HG03571 (cell line): ENCODE results near the gene NPAP1.
"Not testable (repeated sequence)": the region's sequence is repeated elsewhere in the genome, so short reads cannot be mapped to it uniquely, and the experiment has no call there.

Experiments
- ATAC-seq: cut with Tn5 transposase; IDR thresholded peaks from one replicate; pipeline ENCODE4 v1.9.1; 2021; ENCODE audit not compliant: unreplicated experiment

Gene NPAP1, protein sequence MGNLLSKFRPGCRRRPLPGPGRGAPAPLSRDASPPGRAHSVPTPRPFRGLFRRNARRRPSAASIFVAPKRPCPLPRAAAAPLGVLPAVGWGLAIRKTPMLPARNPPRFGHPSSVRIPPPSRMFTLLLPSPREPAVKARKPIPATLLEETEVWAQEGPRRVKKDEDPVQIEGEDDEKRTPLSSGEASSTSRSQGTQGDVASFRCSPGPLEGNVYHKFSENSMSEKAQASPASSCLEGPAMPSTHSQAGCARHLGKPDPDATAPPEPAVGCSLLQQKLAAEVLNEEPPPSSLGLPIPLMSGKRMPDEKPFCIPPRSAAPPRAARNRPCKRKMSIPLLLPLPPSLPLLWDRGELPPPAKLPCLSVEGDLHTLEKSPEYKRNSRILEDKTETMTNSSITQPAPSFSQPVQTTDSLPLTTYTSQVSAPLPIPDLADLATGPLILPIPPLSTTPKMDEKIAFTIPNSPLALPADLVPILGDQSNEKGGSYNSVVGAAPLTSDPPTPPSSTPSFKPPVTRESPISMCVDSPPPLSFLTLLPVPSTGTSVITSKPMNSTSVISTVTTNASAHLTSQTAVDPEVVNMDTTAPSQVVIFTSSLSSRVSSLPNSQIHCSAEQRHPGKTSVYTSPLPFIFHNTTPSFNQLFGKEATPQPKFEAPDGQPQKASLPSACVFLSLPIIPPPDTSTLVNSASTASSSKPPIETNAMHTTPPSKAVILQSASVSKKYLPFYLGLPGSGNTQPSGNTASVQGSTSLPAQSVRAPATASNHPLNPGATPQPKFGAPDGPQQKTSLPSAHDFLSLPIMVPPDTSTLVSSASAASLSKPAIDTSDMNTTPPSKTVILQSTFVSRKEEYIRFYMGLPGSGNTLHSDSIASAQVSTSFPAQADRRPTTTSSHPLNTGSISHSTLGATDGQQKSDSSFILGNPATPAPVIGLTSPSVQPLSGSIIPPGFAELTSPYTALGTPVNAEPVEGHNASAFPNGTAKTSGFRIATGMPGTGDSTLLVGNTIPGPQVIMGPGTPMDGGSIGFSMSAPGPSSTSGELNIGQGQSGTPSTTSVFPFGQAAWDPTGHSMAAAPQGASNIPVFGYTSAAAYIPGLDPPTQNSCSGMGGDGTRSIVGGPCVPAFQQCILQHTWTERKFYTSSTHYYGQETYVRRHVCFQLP

GRCh38 chr15:24675332-24676144, at the start of gene NPAP1:
Gene NPAP1, plus strand, starts transcription at chr15:24675775. Its CDS starts 93 bp downstream, at chr15:24675868.
- no peak for ATAC-seq

DNA sequence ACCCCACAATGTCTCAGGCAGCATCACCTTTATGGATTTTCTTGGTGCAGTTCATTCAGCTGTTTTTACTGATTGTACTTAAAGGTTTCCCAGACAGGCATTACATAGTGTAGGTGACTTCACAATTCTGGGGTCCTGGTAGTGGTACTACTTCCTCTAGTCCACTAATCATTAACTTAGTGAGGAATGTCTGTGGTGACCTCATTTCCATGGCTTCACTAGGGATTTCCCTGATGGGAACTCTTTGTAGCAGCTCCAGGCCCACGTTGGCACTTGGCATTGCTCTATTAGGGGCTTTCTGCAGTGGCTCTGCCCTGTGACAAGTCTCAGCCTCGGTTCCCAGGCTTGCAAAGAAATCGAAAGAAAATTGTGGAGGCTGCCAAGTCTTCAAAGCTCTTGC, 48.1 kb upstream of the NPAP1 start:
- no peak for ATAC-seq

GRCh38 chr15:24633082-24633481, 42.5 kb upstream of the NPAP1 start:
- no peak for ATAC-seq

GRCh38 chr15:24639412-24639811, 36.2 kb upstream of the NPAP1 start:
- not testable (repeated sequence) for ATAC-seq

DNA sequence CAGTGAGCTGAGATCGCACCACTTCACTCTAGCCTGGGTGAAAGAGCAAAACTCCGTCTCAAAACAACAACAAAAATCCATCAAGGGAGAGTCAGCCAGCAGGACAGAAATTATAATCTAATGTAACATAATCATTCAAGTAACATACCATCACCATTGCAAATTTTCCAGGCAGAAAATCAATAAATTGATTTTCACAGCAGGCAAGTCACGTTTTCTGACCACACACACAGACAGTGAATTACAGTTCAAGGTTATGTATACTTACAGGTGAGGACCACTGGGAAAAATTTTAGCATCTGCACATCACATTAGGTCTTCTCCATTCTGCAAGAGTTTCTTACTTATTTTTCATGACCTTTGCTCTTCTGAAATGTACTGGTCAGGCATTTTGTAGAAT, 29.9 kb upstream of the NPAP1 start:
- ATAC-seq, result no peak

DNA sequence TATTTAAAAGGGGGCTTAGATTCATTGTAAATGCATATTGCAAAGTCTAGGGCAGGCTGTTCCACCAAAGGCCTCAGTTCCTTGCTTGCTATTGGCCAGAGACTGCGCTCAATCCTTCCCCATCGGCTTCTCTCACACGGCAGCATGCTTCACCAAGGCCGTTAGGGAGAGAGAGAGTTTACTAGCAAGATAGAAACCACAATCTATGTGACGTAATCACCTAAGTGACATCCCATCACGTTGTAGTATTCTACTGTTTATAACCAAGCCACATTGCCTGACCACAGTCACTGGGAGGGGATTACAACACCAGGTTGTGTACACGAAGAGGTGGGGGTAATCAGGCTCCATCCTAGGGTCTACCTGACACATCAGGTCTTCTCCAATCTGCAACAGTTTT, 16.0 kb upstream of the NPAP1 start:
- no peak for ATAC-seq

DNA sequence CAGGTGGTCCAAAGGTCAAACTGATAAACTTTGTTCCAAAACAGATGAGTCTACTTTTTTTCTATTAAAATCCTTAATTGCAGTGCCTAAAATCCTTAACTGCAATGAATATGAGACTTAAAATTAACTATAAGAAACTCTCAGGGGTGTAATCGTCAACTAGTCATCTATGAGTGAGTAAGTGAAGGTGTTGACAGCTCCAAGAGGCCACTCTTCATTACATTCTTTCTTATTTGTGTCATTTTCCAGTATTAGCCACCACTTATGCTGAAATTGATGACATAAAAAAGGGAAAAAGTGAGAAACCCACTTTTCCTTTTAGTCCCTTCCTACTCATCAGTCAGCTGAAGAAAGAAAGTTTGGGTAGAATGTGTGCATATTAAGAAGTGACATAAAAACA, 12.6 kb upstream of the NPAP1 start:
- no peak for ATAC-seq

DNA sequence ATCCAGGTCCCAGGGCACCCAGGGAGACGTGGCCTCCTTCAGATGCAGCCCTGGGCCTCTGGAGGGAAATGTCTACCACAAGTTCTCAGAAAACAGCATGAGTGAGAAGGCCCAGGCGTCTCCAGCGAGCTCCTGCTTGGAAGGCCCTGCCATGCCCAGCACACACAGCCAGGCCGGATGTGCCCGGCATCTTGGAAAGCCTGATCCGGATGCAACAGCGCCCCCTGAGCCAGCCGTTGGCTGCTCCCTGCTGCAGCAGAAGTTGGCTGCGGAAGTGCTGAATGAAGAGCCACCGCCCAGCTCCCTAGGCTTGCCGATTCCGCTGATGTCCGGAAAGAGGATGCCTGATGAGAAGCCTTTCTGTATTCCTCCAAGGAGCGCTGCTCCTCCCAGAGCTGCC, 856 bp downstream of the NPAP1 start:
- ATAC-seq, result no peak

GRCh38 chr15:24678485-24678884, 2.9 kb downstream of the NPAP1 start:
- no peak for ATAC-seq

GRCh38 chr15:24682002-24682401, 6.4 kb downstream of the NPAP1 start:
- ATAC-seq, result no peak

DNA sequence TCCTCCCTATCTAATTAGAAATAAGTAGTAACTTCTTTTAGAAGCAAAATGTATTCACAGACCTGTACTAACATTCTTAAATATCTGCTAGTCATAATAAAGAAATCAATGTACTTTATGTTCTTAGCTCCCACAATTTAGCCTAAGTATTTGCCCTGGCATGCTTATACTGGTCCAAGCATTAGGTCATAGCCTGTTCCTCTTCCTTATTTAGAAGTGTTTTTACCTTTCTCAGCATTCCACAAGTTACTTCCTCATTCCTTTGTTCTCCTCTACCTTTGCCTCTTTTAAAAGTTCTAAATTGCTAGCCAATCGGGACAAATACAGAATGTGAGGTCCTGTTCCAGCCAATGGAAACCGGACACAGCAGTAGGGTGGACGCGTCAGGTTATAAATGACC, 7.3 kb downstream of the NPAP1 start:
- ATAC-seq, result not testable (repeated sequence)

DNA sequence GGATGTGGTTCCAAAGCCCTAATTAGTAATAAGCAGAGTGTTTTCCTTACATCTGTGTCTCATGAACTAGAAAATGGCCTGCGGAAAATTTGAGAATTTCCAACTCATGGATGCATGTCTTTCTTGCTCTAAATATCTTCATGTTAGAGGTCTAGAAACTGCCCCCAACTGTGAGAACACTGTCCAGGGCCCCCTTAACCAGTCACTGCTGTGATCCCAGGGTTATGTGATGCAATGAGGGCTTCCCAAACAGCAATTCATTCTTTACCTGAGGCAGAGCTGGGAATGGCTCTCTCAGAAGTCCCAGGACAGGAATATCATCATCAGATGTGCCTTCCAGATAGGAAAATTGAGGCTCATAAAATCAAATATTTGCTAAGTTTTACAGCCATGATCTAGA, 8.2 kb downstream of the NPAP1 start:
- no peak for ATAC-seq

- ATAC-seq, result no peak
Measured at GRCh38 chr15:24684313-24684712, 8.7 kb downstream of the NPAP1 start.

GRCh38 chr15:24696201-24696600, 20.6 kb downstream of the NPAP1 start:
- no peak for ATAC-seq

- ATAC-seq, result no peak
Measured at GRCh38 chr15:24696842-24697241, 21.3 kb downstream of the NPAP1 start.

DNA sequence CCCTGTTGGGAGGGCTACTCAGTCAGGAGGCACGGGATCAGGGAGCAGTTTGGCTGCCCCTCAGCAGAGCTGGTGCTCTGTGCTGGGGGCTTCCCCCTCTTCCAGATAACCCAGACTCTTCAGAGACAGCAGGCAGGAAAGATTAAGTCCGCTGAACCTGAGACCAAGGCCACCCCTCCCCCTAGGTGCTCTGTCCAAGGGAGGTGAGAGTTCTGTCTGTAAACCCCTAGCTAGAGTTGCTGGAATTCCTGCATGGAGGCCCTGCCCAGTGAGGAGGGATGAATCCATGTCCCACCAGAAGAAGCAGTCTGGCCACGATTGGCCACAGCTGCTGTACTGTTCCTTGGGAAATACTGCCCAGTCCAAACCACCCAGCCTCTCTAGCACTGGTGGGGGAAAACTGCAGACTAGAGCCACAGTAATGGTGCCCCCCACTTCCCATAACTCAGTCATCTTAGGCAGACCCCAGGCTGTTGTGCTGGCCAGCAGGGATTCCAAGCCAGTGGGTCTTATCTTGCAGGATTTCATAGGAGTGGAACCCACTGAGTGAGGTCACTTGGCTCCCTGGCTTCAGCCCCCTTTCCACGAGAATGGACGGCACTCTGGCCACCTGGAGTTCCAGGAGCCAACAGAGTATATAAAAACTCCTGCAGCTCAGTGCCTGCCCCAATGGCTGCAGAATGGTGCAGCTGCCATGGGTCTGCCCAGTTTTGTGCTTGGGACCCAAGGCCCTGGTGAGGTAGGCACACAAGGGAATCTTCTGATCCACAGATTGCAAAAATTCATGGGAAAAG, 42.9 kb downstream of the NPAP1 start:
- no peak for ATAC-seq

DNA sequence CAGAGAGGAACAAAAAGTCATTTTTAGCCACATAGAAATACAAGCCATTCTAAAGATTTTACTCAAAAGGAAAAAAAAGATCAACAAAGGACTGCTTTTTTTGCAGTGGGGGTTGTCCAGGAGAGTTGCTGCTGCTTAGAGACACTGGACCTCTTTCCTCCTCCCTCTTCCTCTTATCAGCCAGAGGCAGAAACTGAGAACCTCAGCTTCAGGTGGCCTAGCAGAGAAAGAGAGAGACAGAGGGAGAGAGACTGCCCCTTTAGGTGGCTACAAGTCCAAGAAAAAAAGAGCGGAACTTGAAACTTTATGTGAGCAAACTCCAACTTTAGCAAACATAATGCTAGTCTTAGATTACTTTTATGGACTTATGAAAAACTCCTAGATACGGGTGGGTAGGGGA, 54.2 kb downstream of the NPAP1 start:
- ATAC-seq, result no peak
